Islet of Langerhans (tissue), 1 donor: ENCODE results near the gene KCNK16.

Source experiments
- FAIRE-seq: peaks from one replicate; lab custom pipeline; 2011; peaks lifted over from hg19 to GRCh38; lab: Jason Lieb, UNC

Gene KCNK16

DNA sequence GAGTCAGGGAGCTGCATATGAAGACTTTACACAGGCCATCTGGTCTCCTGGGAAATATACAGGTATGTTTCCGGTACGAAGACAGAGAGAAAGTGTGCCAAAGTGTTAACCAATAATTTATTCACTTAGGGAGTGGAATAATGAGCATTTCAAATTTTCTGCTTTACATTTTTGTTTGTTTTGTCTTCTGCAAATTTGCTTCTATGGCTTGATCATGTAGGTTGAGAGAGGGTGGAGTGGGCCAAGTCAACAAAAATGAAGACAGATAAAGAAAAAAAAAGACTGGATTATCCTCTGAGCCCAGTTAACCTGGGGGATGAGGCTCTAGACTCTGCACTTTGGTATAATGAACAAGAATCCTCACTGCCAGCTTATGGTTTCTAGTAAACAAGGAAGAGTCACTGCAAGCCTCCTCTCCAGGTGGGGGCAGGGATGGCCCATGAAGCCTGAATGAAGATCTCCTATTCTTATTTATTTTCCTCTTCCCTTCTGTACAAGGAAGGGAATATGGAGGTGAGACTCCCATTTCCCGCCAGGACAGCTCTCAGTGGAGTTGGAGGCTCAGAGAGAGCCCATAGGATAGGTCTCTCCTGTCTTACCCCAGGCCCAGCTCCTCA lies 46.0 kb downstream of the KCNK16 start:
- no peak for FAIRE-seq

DNA sequence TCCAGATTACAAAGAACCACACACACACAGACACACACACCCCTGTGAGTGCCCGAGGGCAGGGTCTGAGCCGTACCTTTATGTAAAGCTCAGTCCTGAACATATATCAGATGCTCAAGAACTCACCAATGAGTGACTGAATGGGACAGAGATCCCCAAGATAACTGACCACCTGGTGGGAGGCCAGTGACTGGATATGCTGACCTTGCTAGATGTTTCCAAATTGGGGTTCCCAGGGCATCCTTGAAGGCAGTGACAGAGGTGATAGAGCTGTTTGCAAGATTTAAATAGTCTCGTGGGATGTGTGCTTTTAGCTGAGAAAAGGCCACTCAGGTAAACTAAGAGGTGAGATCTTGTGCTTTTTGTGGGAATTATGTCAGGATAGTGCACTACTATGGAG lies 47.6 kb downstream of the KCNK16 start:
- FAIRE-seq = no peak

- FAIRE-seq = no peak
Observed at GRCh38 chr6:39274471-39274870, 48.0 kb downstream of the KCNK16 start.

GRCh38 chr6:39273406-39273821 lies 49.1 kb downstream of the KCNK16 start:
- no peak for FAIRE-seq

DNA sequence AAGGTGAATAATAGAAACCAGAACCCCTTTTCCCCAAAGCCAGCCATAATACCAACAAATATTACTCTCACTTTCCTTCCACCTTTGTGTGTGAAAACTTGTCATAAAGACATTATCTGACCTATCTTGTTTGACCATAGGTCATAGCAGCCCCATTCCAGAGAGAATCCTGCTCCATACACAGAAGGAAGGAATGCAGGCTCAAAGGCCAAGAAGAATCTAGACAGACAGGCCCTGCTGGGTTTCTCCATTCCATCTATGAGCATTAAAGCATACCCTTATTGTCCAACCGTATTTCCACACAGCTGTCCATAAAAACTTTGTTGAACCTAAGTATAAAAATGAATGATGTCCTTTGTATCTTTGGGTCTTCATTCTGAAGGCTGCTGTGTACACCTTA lies 52.5 kb downstream of the KCNK16 start:
- FAIRE-seq = no peak

GRCh38 chr6:39268721-39269120 lies 53.8 kb downstream of the KCNK16 start:
- FAIRE-seq = no peak

- no peak for FAIRE-seq
Observed at GRCh38 chr6:39268171-39268570, 54.3 kb downstream of the KCNK16 start.

- FAIRE-seq = no peak
Observed at GRCh38 chr6:39266782-39267355, 55.6 kb downstream of the KCNK16 start.

DNA sequence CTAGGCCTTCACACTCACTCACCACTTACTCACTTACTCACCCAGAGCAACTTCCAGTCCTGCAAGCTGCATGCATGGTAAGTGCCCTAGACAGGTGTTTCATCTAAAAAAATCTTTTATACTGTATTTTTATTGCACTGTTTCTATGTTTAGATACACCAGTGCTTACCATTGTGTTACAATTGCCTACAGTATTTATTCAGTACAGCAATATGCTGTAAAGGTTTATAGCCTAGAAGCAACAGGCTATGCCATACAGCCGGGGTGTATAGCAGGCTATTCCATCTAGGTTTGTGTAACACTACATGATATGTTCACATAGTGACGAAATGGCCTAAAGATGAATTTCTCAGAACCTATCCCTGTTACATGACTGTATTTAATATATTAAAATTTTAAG lies 56.1 kb downstream of the KCNK16 start:
- no peak for FAIRE-seq
